GM03348 (cell line): ENCODE results near the gene GRID1.
"Not testable (repeated sequence)": the region's sequence is repeated elsewhere in the genome, so short reads cannot be mapped to it uniquely, and the experiment has no call there.

Experiments used
- DNase-seq: peaks from one replicate; pipeline ENCODE4 v3.0.0; 2012; ENCODE audit warnings: low spot score

The GRID1 gene

DNA sequence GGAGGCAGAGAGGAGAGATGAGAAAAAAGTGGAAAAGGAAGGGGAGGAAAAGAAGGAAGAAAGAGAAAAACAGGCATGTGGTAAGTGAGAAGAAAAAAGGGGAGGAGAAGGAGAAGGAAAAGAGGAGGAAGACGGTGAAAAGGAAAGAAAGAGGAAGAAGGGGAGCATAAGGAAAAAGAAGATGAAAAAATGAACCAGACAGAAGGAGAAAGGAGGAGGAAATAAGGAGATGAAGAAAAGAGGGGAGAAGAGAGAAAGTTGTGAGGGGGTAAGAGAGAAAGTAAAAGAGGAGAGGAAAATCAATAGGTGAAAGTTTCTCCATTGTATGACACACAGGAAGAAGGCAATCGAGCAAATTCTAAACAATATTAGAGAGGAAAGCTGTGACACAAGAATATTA is 663.8 kb downstream of the GRID1 start:
- no peak for DNase-seq

DNA sequence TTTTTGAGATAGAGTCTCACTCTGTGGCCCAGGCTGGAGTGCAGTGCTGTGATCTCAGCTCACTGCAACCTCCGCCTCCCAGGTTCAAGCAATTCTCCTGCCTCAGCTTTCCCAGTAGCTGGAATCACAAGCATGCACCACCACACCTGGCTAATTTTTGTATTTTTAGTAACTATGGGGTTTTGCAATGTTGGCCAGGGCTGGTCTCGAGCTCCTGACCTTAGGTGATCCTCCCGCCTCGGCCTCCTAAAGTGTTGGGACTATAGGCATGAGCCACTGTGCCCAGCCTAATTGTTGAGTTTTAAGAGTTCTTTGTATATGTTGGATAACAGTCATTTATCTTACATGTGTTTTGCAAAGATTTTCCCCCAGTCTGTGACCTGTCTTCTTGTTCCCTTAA is 667.5 kb downstream of the GRID1 start:
- not testable (repeated sequence) for DNase-seq

- DNase-seq, result no peak
These were observed 669.7 kb downstream of the GRID1 start for GRCh38 chr10:85696893-85697292.

DNA sequence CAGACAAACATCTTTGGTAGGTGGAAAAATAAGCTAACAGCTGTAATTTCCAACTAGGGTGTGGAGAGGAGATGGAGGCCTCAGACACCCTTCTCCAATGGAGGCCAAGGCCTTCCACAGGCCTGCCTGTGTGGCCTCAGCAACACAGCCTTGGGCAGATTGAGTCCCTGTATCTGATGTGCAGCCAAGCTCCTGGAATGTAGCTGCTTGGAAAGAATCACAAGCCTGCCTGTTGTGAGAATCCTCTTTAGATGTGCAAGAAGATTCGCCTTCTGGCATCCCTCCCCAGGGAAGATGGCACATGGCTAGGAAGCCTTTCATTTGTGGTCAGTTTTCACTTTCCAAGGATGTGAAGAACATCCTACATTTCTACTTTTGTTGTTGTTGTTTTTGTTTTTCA is 684.0 kb downstream of the GRID1 start:
- peak; percentile 0 for DNase-seq

GRCh38 chr10:85679710-85680109 is 686.9 kb downstream of the GRID1 start:
- peak; percentile 0 for DNase-seq

GRCh38 chr10:85679061-85679460 is 687.5 kb downstream of the GRID1 start:
- no peak for DNase-seq

GRCh38 chr10:85674851-85675250 is 691.7 kb downstream of the GRID1 start:
- no peak for DNase-seq

DNA sequence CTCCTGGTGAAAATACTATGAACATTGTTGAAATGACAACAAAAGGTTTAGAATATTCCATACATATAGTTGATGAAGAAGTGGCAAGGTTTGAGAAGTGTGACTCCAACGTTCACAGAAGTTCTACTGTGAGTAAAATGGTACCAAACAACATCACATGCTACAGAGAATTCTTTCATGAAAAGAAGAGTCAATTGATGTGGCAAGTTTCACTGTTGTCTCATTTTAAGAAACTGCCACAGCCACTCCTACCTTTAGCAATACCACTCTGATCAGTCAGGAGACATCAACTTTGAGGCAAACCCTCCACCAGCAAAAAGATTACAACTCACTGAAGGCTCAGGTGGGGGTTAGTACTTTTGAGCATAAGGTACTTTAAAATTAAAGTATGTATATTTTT is 693.3 kb downstream of the GRID1 start:
- DNase-seq, result no peak

DNA sequence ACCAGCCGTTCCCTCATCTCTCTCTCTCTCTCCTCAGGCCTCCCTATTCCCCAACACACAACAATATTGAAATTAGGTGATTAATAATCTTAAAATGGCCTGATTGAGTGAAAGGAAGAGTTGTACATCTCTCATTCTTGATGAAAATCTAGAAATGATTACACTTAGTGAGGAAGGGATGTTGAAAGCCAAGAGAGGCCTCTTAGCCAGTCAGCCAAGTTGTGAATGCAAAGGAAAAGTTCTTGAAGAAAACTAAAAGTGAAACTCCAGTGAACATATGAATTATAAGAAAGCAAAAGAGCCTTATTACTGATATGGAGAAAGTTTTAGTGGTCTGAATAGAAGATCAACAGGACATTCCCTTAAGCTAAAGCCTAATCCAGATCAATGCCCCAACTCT is 695.1 kb downstream of the GRID1 start:
- no peak for DNase-seq

GRCh38 chr10:85668522-85668921 is 698.1 kb downstream of the GRID1 start:
- DNase-seq, result no peak

DNA sequence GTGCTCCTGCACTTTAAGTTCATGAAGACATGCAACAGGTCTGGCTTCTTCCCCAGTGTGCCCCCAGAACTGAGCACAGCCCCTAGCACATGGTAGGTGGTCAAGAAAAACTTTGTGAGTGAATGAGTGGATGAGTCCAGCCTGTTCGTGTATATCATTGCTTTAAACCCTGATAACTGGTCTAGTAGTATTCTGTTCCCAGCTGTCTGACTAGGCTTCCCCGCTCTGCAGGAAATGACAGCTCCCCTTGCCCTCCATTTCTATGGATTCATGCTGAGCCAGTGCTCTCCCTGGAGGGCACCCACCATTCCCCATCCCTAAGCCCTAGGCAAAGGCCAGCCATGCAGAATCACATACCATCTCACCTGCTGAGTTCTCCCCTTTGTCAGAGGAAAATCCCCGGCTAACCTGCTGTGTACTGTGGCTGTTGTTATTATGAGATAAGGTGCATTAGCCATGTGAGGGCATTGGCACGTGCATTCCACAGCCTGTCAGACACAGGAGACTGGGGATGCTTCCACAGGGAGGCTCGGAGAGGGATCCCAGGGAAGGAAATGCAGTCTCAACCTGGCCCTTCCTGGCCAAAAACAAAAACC is 698.9 kb downstream of the GRID1 start:
- no peak for DNase-seq

DNA sequence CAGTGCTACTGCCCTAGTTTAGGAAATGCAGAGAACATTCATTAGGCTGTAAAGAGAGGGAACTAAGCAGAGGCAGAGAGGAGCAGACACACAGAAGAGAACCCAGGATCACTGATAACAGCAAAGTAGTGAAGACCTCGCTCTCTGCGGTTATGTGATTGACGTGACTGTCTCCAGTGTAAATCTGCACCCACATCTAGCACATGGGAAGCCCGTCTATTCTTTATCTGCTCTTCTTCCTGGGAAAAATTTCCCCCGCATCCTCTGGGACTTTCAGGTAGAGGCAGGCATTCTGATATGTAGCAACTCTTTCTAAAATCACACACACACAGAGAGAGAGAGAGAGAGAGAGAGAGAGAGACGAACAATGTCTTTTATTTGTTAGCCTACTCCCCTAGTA is 699.6 kb downstream of the GRID1 start:
- DNase-seq, result no peak

GRCh38 chr10:85666102-85666501 is 700.5 kb downstream of the GRID1 start:
- DNase-seq, result no peak

DNA sequence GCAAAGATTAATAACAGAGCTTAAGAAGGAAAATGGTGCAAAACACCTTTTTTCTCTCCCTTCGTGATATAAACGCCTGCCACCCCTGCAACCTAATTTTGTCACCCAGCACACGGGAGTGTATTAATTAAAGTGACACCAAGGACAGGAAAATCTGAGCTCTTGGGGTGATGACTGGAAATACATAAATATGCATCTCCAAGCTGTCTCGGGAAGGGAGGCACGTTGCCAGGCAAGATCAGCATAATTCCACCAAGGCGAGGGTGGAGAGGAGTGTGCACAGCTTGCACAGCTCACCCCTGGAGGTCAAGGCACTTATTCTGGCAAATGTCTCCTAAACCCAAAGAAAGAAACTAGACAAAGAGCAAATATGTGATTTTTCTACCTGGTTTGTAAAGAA is 700.9 kb downstream of the GRID1 start:
- no peak for DNase-seq

DNA sequence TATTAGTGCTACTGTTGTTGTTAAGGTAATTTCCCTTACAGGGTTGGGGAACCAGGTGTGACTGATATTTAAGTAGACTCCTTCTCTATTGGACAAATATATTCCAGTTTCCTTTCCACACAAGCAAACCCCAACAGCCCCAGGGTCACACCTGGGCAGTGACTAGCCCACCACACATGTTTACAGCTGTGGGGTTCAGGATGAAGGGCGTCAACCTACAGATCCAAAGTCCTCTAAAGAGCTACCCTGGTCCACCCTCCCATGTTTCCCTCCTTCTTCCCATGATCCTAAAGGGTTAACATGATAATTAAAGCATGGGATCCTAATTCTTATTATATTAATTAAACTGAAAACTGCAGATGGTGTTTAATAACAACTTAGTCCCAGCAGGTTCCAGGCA is 701.5 kb downstream of the GRID1 start:
- no peak for DNase-seq

DNA sequence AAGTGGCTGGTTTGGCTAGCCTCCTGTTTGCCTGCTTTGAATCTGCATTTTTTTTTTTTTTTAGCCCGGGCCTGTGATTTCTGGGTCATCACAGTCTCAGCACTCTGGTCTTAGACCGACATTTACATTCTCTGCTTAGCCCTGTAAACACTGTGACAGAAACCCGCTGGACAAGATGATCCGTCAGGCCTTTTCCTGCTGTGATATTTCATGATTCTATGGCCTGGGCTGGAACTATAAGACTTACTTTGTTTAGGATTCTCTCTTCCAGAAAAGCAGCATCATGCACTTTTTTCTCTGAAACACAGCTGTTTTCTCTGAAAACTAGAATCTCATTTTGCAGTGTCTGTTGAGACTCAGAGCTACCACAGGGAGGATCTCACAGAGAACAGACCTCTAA is 705.5 kb downstream of the GRID1 start:
- no peak for DNase-seq

- no peak for DNase-seq
These were observed 707.3 kb downstream of the GRID1 start for GRCh38 chr10:85659331-85659730.

GRCh38 chr10:85658518-85658917 is 708.1 kb downstream of the GRID1 start:
- no peak for DNase-seq

DNA sequence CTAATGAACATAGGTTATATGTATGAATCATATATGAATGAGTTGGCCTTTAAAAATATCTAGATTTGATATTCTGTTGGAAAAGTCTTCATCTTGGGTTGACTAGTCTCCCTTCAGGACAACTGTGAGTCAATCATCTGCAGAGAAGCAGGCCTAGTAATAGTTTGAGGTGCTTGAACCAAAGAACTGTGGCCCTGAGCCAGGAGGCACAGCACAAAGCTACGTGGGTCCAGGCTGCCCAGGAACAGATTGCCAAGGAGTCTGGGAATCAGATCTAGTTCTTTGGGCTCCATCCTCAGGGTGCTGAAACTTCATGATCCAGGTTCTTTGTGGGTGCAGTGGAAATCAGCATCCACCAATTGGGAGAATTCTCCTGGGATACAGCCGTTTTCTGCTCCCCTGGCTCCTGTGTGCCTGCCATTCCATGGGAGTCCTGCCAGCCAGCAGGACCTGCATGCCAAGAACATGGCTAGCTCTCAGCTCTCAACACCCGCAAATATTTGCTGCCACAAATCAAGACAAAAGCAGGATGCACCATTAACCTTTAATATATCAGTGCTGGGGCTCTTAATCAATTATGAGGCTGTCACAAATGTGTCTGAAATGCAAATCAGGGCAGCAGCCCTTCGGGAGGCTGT is 709.0 kb downstream of the GRID1 start:
- DNase-seq, result no peak

GRCh38 chr10:85655411-85655810 is 711.2 kb downstream of the GRID1 start:
- no peak for DNase-seq

- DNase-seq, result no peak
These were observed 715.1 kb downstream of the GRID1 start for GRCh38 chr10:85651497-85651882.

GRCh38 chr10:85650791-85651496 is 715.7 kb downstream of the GRID1 start:
- no peak for DNase-seq

DNA sequence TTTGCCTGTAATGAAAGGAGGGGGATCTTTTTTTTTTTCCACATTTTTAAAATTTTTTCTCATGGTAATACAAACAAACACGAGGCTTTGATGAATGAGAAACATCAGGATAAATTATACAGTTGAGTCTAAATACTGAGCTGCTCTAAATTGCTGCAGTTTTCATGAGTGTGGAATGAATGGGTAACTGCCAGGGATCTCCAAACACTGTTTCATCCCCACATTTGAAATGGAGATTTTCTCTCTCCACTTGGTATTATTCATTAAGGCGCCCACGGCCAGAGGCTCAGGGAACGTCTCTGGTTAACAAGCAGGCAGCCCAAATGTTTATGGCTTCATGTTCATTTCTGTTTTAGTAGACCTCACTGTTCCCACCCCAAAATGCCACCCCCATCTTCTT is 717.1 kb downstream of the GRID1 start:
- DNase-seq, result no peak

DNA sequence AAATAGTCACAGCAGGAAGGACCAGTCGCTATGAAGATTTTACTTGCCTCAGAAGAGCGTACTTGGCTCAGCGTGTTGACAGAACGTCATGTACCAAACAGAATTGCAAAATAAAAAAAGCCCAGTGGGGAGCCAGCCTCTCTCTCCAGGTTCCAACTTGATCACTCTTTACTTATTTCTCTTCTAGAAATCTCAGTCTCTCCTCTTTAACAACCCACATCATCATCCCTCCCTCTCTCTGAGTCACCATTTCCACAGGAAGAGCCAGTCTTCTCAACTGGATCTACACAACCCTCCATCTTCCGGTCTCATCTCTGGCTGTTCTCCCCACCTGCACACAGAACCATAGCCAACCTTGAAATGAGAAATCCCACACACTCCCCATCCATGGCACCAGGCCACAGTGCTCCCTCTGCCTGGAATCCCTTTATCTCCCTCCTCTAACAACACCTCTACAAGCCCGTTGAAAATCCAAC is 718.3 kb downstream of the GRID1 start:
- DNase-seq, result no peak
